Glomerular visceral epithelial cell (primary cell): Measurements from ENCODE around the gene SLC7A10.
"Not testable (repeated sequence)": the region's sequence is repeated elsewhere in the genome, so short reads cannot be mapped to it uniquely, and the experiment has no call there.

Experiments used
- DNase-seq: peaks from one replicate; pipeline ENCODE4 v3.0.0-alpha.2; 2016; ENCODE audit errors: extremely low spot score

Gene SLC7A10

DNA sequence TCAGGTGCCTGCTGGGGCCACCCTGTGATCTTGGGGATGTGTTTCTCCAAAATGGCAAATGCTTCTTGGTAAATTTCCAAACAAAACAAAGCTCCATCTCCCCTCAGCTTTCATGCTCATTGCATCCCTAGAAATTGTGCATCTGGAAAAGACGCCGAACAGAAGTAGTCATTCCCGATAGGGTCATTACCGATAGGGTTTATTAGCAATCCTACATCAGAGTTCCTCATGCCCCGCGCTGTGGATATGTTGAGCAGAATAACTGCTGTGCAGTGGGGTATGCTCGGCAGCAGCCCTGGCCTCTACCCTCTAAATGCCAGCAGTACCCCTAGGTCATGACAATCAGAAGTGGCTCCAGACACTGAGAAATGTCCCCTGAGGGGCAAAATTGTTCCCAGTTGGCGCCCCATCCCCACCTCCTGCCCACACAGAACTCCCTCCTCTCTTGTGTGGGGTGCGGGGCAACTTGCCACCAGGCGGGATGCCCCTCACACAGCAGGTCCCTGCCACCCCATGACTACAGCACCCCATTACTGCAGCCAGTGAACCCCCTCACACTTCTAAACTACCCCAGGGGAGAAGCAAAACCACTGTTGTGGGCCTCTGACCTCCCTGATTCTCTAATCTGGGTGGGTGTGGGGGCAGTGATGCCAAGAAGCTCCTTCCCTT lies 13.0 kb upstream of the SLC7A10 start:
- no peak for DNase-seq

DNA sequence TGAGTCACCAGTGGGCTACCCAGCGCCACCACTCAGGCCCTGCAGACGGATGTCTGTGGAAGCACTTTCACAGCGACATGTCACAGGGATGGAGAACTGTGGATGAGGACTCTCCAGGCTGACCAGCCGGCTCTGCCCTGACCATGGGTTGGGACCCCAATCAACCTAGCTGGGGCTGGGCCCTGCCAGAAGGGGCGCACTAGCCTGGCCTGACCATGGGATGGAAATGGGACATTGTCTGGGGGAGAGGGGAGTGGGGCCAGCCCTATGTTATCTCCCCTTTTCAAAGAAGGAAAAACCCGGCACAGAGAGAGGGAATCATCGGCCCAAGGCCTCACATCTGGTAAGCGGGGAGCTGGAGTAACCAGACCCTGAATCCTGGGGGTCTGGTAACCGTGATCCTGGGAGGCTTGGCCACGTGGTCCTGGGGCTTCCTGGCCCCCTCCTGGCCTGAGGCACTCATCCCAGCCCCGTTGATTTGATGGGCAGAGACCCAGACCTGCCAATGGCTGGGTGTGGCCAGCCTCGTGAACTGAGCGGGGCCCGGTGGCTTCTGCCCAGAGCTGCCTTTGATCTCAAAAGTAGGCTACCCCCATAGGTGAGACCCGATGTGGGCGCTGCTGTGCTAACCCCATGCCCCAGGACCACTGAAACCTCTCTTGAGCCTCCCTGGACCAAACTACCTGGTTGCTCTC lies 11.2 kb upstream of the SLC7A10 start:
- no peak for DNase-seq

DNA sequence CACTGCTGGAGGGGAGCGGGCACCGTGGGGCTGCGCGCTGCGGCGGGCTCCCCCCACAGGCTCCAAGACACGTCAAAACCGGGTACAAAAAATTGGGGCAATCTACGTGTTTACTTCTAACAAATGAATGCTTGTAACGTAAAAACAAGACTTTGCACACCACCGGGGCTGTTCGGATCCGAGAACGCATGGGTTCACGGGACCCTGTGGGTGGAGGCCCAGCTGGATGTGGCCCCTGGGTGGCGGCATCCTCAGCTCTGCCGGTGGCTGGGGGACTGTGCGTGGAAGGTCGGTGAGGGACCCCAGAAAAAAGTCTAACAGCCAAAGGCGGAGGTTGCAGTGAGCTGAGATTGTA lies 10.3 kb upstream of the SLC7A10 start:
- no peak for DNase-seq

DNA sequence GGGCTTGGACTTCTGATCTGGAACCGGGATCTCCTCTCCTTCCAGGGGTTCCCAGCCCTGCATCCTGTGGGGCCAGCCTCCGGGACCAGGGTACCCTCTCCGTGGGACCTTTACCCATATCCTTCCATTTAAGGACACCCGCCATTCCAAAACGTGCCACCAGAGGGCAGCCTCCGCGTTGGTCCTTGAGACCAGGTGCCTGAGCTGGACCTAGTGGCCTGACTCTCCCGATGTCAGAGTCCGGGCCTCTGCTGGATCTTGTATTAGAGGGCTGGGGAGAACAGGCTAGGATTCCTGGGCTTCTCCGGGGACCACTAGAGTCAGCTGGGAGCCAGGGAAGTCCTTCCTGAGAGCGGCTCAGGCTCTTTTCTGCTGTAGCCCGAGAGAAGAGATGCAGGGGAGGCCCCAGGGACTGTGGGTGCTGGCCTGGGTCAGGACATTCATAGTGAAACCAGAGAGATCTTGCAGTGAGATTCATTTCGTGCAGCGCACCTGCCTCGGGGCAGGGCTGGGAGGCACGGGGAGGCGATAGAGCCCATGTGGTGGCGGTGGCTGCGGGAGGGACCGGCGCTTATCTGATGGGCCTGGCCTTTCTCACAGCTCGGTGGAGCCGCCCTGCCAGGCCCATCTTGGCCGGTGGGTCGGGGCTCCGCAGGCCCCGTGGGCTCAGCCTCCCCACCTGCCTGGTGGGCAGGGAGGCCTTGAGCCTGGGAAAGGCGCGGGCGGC lies 9.8 kb upstream of the SLC7A10 start:
- peak; percentile 68 for DNase-seq

DNA sequence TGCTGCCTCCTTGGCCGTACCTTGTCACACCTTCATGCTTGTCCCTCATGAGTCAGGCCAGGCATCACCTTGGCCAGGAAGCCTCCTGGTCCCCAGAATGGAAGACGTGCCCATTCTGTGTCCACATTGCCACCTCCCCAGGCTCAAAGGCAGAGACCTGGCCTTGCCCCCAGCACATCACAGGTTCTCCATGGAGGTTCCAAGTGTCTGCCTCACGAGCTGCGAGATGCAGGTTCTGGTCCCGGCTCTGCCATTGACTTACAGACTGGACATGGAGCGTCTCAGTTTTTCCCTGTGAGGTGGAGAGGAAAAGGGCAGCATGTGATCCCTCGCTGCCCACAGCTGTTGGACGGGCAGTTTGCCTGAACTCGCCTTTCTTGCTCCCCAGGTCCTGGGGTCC lies 9.1 kb upstream of the SLC7A10 start:
- DNase-seq: no peak

DNA sequence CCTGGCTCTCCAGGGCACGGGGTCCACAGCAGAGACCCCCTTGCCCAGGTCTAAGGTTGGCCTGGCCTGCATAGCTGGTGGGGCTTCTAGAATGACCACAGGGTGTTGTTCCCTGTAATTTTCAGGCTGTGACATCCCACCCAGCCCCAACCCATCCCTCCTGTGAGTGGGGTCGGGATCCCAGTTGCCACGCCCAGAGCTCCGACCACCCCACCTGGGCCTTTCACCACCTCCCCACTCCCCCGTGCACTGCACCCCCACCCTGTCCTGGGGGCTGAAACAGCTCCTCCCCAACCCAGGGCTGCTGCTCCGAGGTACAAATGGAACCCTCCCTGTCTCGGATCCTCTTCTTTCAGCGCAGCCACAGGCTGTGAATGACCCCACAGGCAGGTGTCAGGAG lies 8.4 kb upstream of the SLC7A10 start:
- no peak for DNase-seq

DNA sequence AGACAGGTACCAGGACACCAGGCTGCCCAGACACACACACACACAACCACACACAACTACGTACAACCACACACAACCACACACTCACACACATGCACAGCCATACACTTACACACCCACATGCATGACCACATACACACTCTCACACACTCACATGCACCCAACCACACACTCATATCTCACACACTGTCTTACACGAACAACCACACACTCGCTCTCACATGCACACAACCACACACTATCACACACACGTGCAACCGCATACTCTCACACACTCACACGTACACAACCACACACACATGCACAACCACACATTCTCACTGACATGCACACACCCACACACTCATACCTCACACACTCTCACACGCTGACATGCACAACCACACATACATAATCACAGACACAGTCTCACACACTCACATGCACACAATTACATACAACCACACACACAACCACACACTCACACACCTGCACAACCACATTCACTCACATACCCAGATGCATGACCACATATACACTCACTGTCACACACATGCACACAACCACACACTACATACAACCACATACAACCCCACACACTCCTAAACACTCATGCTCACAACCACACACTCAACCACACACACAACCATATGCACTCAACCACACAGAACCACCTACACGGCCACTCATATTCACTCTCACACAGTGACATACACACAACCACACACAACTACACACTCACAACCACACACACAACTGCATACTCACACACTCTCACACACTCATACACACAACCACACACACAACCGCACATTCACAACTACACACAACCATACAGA lies 7.6 kb upstream of the SLC7A10 start:
- no peak for DNase-seq

DNA sequence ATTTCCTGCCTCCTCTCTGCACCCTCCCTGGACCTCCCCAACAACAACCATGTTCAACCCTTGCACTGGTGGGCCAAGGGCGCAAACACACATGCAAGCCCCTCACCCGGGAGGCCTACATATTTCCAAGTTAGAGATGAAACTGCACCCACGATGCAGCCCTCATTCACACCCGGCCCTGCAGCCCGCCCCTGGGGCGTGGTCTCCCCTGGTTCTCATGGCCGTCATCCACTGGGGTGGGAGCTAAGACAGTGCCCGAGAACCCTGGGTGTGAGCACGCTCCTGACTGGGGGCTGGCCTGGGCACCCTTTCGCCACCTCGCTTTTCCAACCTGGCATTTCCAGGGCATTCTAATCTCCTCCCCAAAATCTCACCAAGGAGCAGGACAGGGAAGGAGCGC lies 7.0 kb upstream of the SLC7A10 start:
- DNase-seq: no peak

DNA sequence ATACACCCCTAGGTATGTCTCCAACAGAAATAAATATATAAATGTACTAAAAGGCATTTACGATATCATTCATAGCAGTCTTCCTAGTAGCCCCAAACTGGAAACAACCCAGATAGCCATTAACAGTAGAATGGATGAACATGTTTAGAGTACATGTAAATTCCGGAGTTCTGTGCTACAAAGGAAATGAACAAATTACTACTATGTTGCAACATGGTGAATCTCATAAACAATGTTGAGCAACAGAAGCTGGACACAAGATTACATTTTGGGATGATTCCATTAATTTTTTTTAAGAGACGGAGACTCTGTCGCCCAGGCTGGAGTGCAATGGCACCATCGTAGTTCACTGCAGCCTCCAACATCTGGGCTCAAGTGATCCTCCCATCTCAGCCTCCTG lies 5.9 kb upstream of the SLC7A10 start:
- no peak for DNase-seq

DNA sequence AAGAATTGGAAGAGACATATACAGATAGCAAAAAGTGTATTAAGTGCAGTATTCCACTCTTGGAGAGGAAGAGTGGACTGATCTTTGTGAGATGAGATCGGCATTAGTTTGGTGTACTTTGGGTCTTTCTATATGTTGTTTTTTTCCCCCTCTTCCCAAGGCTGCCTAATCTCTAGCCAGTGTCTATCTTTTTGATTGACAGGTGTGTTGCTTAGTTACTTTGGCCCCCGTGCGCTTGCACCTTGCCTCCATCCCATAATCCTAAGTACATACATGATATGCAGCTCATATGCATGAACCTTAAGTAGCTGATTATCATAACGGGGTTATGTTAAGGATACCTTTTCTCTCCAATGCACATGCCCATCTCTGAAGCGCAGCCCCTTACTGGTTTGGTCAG lies 4.3 kb upstream of the SLC7A10 start:
- DNase-seq: no peak

DNA sequence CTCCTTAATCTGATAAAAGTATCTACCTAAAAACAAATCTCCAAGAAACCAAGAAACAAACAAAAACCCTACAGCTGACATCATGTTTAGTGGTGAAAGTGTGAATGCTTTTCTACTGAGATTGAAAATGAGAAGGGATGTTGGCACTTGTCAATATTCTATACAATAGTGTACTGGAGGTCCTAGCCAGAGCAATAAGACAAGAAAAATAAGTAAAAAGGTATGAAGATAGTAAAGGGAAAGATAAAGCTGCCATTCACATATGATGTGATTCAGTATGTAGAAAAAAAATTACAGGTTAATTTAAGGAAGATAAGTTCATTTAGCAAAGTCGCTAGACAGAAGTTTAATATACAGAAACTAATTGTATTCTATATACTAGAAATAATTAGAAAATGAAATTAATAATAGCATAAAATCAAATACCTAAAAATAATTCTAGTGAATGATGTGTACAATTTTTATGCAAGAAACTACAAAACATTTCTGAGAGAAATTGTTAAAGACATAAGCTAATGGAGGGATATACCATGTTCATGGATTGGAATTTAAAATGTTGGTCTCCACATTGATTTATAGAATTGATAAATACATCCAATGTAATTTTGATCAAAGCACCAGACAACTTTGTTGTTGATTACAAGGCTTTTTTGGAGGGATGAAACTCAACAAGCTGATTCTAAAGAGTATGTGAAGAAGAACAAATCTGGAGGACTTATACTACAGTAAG lies 2.4 kb upstream of the SLC7A10 start:
- DNase-seq: no peak

DNA sequence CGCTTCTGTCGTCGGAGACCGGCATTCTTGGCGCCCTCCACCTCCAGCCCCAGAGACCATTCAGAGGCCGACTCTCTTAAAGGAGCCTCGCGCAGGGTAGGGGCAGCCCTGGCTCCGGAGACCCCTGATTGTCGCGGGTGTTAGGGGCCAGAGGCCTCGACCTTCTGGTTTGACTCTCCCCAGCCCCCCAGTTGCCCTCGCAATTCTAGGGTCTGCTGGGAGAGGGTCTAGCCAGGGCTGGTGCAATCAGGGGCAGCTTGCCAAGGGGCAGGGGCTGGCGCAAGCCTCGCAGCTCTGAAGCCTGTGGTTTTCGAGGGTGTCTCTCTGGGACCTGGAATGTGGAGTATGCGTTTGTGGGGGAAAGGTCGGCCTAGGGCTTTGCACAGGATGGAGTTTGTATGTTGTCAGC lies 1.6 kb upstream of the SLC7A10 start:
- no peak for DNase-seq

DNA sequence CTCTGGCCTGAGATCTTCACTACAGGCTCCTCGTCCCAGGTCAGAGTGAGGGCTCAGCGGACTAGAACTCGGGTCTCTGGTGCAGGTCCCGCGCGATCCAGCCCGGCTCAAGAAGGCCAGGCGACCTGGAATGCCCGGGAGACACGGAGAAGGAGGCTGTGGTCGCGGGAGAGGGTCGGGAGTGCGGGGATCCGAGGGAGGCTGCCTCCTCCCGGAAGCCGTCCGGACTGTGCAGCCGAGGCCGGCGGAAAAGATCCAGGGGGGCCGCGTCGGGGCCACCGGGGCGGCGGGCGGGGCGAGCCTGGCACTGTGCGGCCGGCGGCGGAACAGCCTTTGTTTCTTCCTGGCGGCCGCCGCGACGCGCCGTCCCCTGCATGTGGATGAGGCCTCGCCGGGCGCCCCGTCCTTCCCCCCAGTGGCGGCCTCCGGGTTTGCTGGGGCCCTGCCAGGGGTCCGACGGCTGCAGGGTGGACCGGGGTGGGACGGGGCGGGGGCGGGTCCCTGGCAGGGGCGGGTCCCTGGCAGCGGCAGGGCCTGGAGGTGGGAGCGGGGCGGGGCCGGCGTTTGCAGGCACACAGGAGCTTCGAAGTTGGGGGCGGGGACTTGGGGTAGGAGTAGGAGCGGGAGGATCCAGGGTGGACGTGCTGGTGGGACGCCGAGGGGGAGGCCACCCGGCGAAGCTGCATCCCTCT lies 1.0 kb upstream of the SLC7A10 start:
- DNase-seq: no peak

DNA sequence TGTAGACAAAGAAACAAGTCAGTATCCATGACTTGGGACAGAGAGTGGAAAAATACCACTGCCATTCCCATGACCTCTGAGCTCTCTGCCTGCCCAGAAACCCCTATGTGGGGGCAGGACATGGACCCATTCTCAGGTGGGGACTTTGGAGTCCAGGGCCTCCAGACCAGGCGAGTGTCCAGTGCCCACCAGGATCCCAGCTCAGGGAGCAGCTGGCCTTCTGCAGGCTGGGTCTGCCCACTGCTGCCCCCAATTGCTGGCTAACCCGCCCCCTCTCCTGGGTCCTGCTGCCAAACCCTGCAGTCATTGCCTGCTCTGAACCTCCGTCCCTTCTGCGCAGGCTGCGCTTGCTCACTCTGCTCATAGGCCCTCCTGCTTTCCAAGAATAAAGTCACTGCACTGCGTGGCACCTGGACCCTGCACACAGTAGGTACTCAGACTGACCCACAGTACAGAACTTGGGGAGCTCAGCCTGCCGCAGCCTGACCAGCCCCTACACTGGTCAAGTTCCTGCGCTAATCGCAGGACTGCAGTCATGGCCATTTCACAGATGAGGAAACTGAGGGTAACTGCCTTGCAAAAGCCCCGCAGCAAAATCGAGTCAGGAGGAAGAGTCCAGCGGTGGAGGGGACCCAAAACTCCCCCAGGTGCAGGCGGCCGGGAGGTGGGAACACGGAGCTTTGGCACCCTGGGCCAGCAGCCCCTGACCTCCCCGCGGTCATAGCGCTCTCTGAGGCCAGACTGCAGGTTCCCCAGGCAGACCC lies 774 bp downstream of the SLC7A10 start:
- no peak for DNase-seq

DNA sequence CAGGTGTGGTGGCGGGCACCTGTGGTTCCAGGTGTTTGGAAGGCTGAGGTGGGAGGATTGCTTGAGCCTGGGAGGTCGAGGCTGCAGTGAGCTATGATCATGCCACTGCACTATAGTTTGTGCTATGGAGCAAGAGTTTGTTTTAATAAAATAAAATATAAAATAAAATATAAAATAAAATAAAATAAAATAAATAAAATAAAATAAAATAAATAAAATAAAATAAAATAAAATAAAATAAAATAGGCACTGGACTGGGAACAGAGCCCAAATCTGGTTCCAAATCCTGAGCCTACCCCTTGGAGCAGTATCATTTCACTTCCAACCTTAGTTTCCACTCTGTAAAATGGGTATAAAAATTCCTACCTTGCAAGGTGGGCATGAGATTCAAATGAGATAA lies 3.4 kb downstream of the SLC7A10 start:
- DNase-seq: not testable (repeated sequence)

DNA sequence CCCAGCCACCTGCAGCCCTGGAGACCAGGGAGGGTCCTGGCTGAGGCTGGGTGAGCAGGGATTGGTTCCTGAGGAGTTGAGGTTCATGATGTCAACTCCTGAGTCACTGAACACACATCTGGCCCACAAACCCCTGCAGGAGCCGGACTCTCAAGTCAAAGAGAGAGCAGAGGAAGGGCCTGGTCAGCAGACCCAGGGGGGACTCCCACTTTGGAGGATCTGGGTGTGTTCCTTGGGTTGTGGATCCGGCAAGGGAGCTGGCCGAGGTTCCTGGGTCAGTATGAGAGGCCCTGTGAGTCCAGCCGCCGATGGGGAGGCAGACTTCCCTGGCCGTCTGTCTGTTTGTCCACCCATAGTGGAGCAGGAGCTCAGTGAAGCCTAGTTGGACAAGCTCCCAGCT lies 4.0 kb downstream of the SLC7A10 start:
- no peak for DNase-seq

DNA sequence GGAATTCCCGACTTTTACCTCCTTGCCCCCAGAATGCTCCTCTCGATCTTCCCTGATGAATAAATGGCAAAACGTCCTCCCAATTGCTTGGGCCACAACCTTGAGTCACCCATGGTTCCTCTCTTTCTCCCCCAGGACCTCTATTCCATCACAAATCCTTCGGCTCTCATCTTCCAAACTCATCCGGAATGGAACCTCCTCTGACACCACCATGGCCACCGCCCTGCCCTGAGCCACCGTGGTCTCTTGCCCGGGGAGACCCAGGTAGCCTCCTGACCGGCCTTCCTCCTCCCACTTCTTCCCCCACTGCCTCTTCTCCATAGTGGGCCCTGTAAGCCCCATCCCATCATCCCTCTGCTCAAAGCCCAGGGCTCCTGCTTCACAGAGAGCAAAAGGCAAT lies 4.9 kb downstream of the SLC7A10 start:
- DNase-seq: no peak

DNA sequence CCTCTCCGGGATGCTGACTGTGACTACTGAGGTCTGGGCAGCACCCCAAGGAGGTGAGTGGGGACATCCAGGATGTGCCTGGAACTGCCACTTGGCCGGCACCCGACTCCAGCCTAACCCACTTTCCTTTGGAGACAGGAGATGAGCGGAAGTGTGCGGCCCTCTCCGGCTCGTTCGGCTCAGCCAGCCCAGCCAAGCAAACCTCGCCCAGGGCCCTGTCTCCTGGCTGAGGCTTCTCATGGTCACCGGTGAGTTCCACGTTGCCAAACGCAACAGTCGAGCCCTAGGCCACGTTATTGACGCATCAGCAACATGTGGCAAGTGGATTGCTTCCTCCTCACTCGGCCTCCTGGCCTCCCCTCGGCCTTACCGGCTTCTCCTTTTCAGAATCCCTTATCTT lies 5.5 kb downstream of the SLC7A10 start:
- no peak for DNase-seq

DNA sequence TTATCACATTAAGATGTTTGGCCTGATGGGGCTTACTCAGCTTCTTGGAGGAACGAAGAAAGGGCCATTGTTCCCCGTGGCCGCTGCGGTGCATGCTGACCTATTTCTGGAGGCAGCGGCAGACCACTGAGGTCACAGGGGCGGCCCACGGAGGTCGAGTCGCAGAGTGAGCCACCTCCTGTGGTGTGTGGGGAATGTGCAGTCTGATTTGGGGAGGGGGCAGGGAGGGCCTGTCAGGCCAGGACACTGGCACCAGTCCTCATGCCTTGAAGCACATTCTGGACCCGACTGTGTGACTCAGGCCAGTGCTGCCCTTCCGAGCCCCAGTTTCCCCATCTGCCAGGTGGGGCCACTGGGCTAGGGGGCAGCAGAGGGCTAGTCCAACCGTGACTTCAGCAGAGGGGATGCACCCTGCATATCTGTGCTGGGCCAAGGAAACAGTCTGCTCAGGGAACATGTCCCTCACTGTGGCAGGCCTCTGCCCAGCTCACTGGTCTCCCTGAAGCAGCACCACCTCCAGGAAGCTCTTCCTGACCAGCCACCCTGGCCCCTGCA lies 6.3 kb downstream of the SLC7A10 start:
- no peak for DNase-seq

DNA sequence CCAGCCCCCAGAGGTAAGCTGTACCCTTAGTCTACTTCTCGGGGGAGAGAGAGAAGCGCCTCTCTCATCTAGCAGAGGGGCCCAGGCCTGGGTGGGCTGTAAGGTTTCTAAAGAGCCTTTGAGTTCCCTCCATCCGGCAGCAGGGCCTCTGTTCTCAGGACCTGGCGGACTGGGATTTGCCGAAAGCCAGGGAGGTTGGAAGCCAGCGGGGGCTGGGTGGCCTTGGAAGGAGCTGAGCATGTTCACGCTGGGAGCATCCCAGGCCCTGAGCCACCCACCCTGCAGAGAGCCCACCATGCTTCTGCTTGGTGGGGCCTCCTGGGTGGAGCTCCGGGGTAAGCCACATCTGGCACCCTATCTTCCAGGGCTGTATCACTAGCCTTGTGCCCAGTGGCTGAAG lies 7.8 kb downstream of the SLC7A10 start:
- no peak for DNase-seq
